ENCODE data around the gene ARHGAP42. TPM values are rescaled to one million over a fixed set of nuclear protein-coding genes. Genes with fewer than 3 reads are reported as not detected.

ARHGAP42 gene
- total and polyA plus RNA-seq, 2 of the 13 experiments (the other 11 are each of a cell fraction or from before 2014, with no cell fraction given) = 2.5 to 4.3 TPM

DNA sequence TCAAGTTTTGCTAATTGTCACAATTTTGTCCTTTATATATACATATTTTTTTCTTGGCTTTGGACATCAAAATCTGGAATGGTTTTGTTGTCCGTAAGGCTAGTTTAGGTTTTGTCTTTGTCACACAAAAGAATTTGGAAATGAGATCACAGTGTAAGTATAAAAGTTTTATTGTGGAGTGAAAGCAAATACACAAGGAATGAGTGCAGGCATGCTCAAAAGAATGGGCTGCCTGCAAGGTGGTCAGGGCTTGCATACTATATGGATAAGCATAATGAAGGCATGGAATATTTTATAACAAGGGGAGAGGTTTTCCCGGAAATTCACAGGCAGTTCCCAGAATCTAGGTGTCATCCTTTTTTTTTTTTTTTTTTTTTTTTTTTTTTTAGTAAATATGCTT lies 150.2 kb downstream of the ARHGAP42 start:
- 79% methylated on average over 2 of the region's 2 CpGs for WGBS (ENCODE audit: low lambda C conversion rate)
- no peak for FAIRE-seq

More for the DNA sequence above, 150.2 kb downstream of the ARHGAP42 start:
- TF ChIP-seq, protein P1, sequence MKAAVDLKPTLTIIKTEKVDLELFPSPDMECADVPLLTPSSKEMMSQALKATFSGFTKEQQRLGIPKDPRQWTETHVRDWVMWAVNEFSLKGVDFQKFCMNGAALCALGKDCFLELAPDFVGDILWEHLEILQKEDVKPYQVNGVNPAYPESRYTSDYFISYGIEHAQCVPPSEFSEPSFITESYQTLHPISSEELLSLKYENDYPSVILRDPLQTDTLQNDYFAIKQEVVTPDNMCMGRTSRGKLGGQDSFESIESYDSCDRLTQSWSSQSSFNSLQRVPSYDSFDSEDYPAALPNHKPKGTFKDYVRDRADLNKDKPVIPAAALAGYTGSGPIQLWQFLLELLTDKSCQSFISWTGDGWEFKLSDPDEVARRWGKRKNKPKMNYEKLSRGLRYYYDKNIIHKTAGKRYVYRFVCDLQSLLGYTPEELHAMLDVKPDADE (CRISPR knock-in tag; IDR thresholded peaks at IDR 0.05) = no peak
- no peak for TF ChIP-seq BRCA1 (CRISPR knock-in tag; IDR thresholded peaks at IDR 0.05)
- TF ChIP-seq ZNF737 (CRISPR knock-in tag; IDR thresholded peaks at IDR 0.05; ENCODE audit: borderline replicate concordance) = no peak
- no peak for TF ChIP-seq ZNF331 (CRISPR knock-in tag; IDR thresholded peaks at IDR 0.05)
- TF ChIP-seq, protein P2, sequence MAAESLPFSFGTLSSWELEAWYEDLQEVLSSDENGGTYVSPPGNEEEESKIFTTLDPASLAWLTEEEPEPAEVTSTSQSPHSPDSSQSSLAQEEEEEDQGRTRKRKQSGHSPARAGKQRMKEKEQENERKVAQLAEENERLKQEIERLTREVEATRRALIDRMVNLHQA (CRISPR knock-in tag; IDR thresholded peaks at IDR 0.05) = no peak
- TF ChIP-seq, protein P3, sequence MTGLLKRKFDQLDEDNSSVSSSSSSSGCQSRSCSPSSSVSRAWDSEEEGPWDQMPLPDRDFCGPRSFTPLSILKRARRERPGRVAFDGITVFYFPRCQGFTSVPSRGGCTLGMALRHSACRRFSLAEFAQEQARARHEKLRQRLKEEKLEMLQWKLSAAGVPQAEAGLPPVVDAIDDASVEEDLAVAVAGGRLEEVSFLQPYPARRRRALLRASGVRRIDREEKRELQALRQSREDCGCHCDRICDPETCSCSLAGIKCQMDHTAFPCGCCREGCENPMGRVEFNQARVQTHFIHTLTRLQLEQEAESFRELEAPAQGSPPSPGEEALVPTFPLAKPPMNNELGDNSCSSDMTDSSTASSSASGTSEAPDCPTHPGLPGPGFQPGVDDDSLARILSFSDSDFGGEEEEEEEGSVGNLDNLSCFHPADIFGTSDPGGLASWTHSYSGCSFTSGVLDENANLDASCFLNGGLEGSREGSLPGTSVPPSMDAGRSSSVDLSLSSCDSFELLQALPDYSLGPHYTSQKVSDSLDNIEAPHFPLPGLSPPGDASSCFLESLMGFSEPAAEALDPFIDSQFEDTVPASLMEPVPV (CRISPR knock-in tag; IDR thresholded peaks at IDR 0.05) = no peak
- TF ChIP-seq SNAI1 (CRISPR knock-in tag; IDR thresholded peaks at IDR 0.05; ENCODE audit: borderline replicate concordance) = no peak
- TF ChIP-seq SP1 (IDR thresholded peaks at IDR 0.05) = no peak
- TF ChIP-seq SP1 (CRISPR knock-in tag; IDR thresholded peaks at IDR 0.05) = no peak
- TF ChIP-seq ZNF83 (CRISPR knock-in tag; IDR thresholded peaks at IDR 0.05; ENCODE audit: borderline replicate concordance) = no peak
- TF ChIP-seq ATF5 (CRISPR knock-in tag; IDR thresholded peaks at IDR 0.05; ENCODE audit: low read depth) = no peak
- TF ChIP-seq, protein P4, sequence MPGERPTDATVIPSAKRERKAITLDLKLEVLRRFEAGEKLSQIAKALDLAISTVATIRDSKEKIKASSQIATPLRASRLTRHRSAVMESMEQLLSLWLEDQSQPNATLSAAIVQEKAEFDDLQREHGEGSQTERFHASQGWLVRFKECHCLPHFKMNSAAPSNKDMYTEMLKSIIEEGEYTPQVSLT (CRISPR knock-in tag; IDR thresholded peaks at IDR 0.05; ENCODE audit: borderline replicate concordance, low read depth) = no peak
- ChIA-PET CTCF (ENCODE audit: low intra/inter-chr PET ratio, low total read pairs) (no interaction called here), POLR2A (no interaction called here)
- intact Hi-C loops (cut with micrococcal nuclease; ENCODE audit: unreplicated experiment) (no loop called here), in situ Hi-C loops (cut with HindIII; ENCODE audit: extremely low pct_ligation_motif_present, low pct_unique_long_range_greater_than_20kb) (no loop called here)
- no peak overlapping the region for H3K27ac ChIP-seq (ENCODE audit: extremely low read length, insufficient read depth, low read length)
- H3K9ac ChIP-seq (ENCODE audit: insufficient read depth, low read depth, low read length) = no peak overlapping the region
- H3K27me3 ChIP-seq (ENCODE audit: control insufficient read depth in 1 of 2, insufficient read depth in 2 of 2, low read length in 2 of 2) = no peaks in the 10 kb centered on the region
- H3K9me3 ChIP-seq (ENCODE audit: low read length) = no peaks in the 10 kb centered on the region
- no peak overlapping the region for H3K4me2 ChIP-seq (ENCODE audit: low read depth, low read length)
- H3K4me3 ChIP-seq (replicated peaks in 1 of 3; ENCODE audit: insufficient read depth in 1 of 3, low read depth in 2 of 3, low read length in 3 of 3) = no peak overlapping the region
- no peaks in the 10 kb centered on the region for H4K20me1 ChIP-seq (ENCODE audit: insufficient read depth, low read length)
- no peaks in the 10 kb centered on the region for H3K79me2 ChIP-seq (ENCODE audit: insufficient read depth, low read length)
- DNase-seq (ENCODE audit: low spot score) (no peak), ATAC-seq (no peak)
- BruUV-seq (replicated peaks) = no TSS peak
- H3K4me1 ChIP-seq (ENCODE audit: insufficient read depth, low read length) = peaks cover 6% of the 10 kb centered on the region; the same call in 1 of the 2 replicates
- H3K36me3 ChIP-seq (replicated peaks in 1 of 2; ENCODE audit: control insufficient read depth in 1 of 2, insufficient read depth in 2 of 2, low read length in 2 of 2) = no peaks in the 10 kb centered on the region
- H2AFZ ChIP-seq (ENCODE audit: low read length) = no peak overlapping the region

All from HepG2 (cell line).